Pancreas (tissue), 10 donors: Measurements from ENCODE around the gene TNFRSF12A. TPM values are rescaled to one million over a fixed set of nuclear protein-coding genes. Genes with fewer than 3 reads are reported as not detected.
"Not testable (repeated sequence)": the region's sequence is repeated elsewhere in the genome, so short reads cannot be mapped to it uniquely, and the experiment has no call there.

Experiments
- ATAC-seq, 4 donors: fragments of 200-7000 bp; cut with Tn5 transposase; one replicate each; pipeline versions ENCODE4 v1.8.0 to v1.9.1; 2020; ENCODE audit warnings: mild to moderate bottlenecking in 4 of 4, moderate library complexity in 4 of 4
- DNase-seq, 6 donors: peaks; one replicate each; pipeline ENCODE4 v3.0.0-alpha.2; 2020
- FAIRE-seq: peaks from 2 replicates; lab custom pipeline; 2012; peaks lifted over from hg19 to GRCh38; lab: Jason Lieb, UNC
- H3K27ac ChIP-seq, 4 donors: fragments of 200-600 bp; sonication (generic); 1 replicate in 3 of 4; 2 replicates in 1 of 4; pipeline versions ENCODE4 v1.5.0 to v1.8.0; 2020
- H3K27me3 ChIP-seq, 4 donors: fragments of 200-600 bp; one replicate each; pipeline ENCODE4 v1.8.0; 2021
- H3K36me3 ChIP-seq, 3 donors: fragments of 200-600 bp; sonication (generic) in 1 of 3; one replicate each; pipeline versions ENCODE4 v1.5.0 to v1.8.0; 2020 to 2021
- H3K4me1 ChIP-seq, 3 donors: fragments of 200-600 bp; one replicate each; pipeline ENCODE4 v1.8.0; 2021
- H3K4me3 ChIP-seq, 4 donors: fragments of 200-600 bp; sonication (generic) in 2 of 4; one replicate each; pipeline versions ENCODE4 v1.5.0 to v1.8.0; 2020 to 2021
- H3K9me3 ChIP-seq, 4 donors: fragments of 200-600 bp; one replicate each; pipeline ENCODE4 v1.8.0; 2021
- WGBS, 2 donors: extraction: QIAGEN DNeasy Blood & Tissue Kit; methylation state at CpG; one replicate each; pipeline ENCODE4 v1.1.7; 2013; 5-methylcytosine and 5-hydroxymethylcytosine counted together
- intact Hi-C, 3 donors: fragments of 100-400 bp; cut with DNase I; formaldehyde crosslinking; loops; one replicate each; pipeline versions ENCODE4 v1.11.1 to v1.14.2; 2022
- polyA plus RNA-seq, 2 donors: library from polyadenylated mRNA; stranded (reverse); fragments of 200-250 nt; gene quantifications; one replicate each; pipeline ENCODE4 v1.2.3, GENCODE V29; 2013
- total RNA-seq, 6 donors: library from RNA; stranded (reverse); fragmentation: NEBNext Ultra II Directional in 4 of 6; extraction: Animal tissue kit (Norgen Biotek cat#: 25700) in 4 of 6; gene quantifications; one replicate each; pipeline versions ENCODE4 v1.2.1 to v1.2.4, GENCODE V29; 2021 to 2023
- TF ChIP-seq, protein P1 (sequence below), 4 donors: fragments of 200-600 bp; sonication (generic) in 3 of 4; IDR thresholded peaks; one replicate each; pipeline versions ENCODE4 v1.5.0 to v1.8.0; 2021; ENCODE audit warnings: antibody characterized with exemption in 4 of 4
- donor health status: healthy with polysubstance abuse.
- donor health status: DM: no; HTN: no; CAD: no; lungs with moderate emphysema.
- donor health status: DM: no; HTN: no; CAD: no.
- donor health status: control.
- donor health status: control.
- donor health status: Bipolar disorder and iron deficiency.
- donor health status: DM: yes; HTN: yes; CAD: no.
- donor health status: DM: no; HTN: no; CAD: no.
- donor health status: DM: no; HTN: no; CAD: no.
- donor health status: DM: yes; HTN: yes; CAD: no.

Gene TNFRSF12A
- total and polyA plus RNA-seq, 8 donors: 26.8 to 185 (median 77.4) TPM

DNA sequence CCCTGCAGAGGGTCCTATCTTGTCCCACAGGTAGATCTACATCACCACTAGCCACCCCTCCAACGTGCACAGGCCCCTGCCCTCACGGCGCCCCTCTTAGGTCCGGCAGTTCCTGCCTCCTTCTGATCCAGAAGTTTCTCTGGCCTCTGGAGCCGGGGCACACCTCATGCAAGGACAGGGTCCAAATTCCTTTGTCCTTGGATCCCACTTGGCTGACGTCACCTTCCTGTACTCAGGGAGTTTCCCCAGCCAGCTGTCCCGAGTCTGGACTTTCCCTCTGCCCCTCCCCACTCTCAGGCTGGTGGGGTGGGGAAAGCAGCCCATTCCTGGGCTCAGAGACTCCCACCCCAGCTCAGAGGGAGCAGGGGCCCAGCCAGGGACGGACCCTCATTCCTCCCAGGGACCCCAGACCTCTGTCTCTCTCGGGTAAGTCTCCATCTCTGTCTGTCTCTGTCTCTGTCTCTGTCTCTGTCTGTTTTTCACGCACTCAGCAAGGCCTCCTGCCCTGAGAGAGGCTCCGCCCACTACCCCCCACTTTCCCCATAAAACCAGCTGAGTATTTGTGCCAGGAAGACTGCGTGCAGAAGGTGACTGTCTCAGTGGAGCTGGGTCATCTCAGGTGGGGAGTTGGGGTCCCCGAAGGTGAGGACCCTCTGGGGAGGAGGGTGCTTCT is 45.0 kb downstream of the TNFRSF12A start, which contains the start of gene IL32:
Gene IL32, plus strand, starts transcription at position 572 of the 673 bp plus-strand sequence. CDS start 172 bp downstream, outside the sequence.
- TF ChIP-seq, protein P1, sequence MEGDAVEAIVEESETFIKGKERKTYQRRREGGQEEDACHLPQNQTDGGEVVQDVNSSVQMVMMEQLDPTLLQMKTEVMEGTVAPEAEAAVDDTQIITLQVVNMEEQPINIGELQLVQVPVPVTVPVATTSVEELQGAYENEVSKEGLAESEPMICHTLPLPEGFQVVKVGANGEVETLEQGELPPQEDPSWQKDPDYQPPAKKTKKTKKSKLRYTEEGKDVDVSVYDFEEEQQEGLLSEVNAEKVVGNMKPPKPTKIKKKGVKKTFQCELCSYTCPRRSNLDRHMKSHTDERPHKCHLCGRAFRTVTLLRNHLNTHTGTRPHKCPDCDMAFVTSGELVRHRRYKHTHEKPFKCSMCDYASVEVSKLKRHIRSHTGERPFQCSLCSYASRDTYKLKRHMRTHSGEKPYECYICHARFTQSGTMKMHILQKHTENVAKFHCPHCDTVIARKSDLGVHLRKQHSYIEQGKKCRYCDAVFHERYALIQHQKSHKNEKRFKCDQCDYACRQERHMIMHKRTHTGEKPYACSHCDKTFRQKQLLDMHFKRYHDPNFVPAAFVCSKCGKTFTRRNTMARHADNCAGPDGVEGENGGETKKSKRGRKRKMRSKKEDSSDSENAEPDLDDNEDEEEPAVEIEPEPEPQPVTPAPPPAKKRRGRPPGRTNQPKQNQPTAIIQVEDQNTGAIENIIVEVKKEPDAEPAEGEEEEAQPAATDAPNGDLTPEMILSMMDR (IDR thresholded peaks at IDR 0.05): no peak
- FAIRE-seq: no peak
- intact Hi-C loops: no loop called here
- peak; percentile 84 to 91 (median 86) for ATAC-seq
- no peaks in the 10 kb centered on the region for H3K36me3 ChIP-seq
- no peaks in the 10 kb centered on the region for H3K9me3 ChIP-seq
- H3K4me3 ChIP-seq: peak within 1 kb of the TSS; percentile 19 to 76 (median 41)
- peak within 1 kb of the TSS; percentile 49 to 94 (median 80) for H3K27ac ChIP-seq
- WGBS, 2 donors: 11 to 12% methylated on average over 13 of the region's 13 CpGs
- peak; percentile 82 to 95 (median 86) for DNase-seq
- no peaks in the 10 kb centered on the region for H3K27me3 ChIP-seq
- H3K4me1 ChIP-seq: peaks cover 0 to 8% (median 4%) of the 10 kb centered on the region in 3 donors

DNA sequence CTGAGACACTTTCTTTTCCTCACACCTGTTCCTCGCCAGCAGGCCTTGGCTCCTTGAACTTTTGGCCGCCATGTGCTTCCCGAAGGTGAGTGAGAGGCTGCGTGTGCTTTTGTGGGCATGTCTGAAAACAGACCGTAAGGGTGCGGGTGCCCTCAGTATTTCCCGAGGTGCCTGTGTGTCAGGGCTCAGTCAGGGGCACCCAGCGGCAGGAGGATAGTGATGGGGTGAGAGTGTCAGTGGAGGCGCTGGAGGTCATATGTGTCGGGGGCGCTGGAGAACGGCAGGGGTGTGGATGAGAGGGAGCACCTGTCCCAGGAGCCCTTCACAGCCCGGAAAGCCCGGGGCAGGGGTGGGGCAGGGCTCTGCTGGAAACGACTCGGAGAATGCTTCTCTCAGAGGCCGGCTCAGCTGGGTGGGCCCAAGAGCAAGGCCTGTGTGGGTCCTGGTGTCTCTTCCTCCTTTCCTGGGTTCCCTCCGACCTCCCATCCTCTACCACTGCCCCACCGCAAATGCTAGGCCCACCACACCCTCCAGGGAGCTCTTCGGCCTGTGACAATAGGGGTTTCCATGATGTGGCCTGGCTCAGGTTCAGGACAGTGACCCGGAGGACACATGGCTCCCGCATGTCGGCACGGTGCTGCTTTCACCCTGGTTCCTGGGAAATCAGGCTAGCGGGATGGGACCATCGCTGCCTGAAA is 45.7 kb downstream of the TNFRSF12A start:
- Histone ChIP-seq H3K36me3 (no peaks in the 10 kb centered on the region), H3K27me3 (no peaks in the 10 kb centered on the region), H3K4me3 (peak overlapping the region; percentile 19 to 76 (median 41)), H3K9me3 (no peaks in the 10 kb centered on the region), H3K27ac (peak overlapping the region; percentile 49 to 94 (median 80)), H3K4me1 (peaks cover 0 to 8% (median 4%) of the 10 kb centered on the region in 3 donors)
- TF ChIP-seq, protein P1 (IDR thresholded peaks at IDR 0.05): no peak
- intact Hi-C loops: no loop called here
- WGBS, 2 donors: 24 to 31% methylated on average over 25 to 26 of the region's 26 CpGs
- peak in 3 of 4 donors; percentile 6 to 38 (median 14) for ATAC-seq
- FAIRE-seq: no peak
- DNase-seq: peak in 2 of 6 donors; percentile 64 to 70

DNA sequence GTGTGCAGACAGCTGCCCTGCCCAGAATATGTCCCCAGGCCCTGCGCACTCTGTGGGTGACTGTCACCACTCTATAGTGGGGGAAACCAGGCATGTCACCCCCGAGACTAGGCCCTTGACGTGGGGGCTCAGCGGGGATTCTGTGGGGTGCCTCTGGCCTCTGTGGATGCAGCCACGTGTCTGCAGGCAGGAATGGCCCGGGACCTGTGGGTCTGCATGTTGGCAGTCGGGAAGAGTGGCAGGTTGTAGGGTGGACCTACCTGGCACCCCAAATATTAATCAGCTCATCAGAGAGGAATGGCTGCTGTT is 46.2 kb downstream of the TNFRSF12A start:
- intact Hi-C loops: no loop called here
- peaks cover 0 to 8% (median 4%) of the 10 kb centered on the region in 3 donors for H3K4me1 ChIP-seq
- 40 to 51% methylated on average over 7 of the region's 7 CpGs for WGBS, 2 donors
- TF ChIP-seq, protein P1 (IDR thresholded peaks at IDR 0.05): no peak
- FAIRE-seq (no peak), DNase-seq (peak in 2 of 6 donors; percentile 64 to 65), ATAC-seq (peak in 1 of 4 donors; percentile 0)
- H3K27ac ChIP-seq: peak overlapping the region in 3 of 4 donors; percentile 49 to 94 (median 91)
- H3K4me3 ChIP-seq: peak overlapping the region; percentile 19 to 76 (median 41)
- no peaks in the 10 kb centered on the region for H3K36me3 ChIP-seq
- no peaks in the 10 kb centered on the region for H3K9me3 ChIP-seq
- no peaks in the 10 kb centered on the region for H3K27me3 ChIP-seq

DNA sequence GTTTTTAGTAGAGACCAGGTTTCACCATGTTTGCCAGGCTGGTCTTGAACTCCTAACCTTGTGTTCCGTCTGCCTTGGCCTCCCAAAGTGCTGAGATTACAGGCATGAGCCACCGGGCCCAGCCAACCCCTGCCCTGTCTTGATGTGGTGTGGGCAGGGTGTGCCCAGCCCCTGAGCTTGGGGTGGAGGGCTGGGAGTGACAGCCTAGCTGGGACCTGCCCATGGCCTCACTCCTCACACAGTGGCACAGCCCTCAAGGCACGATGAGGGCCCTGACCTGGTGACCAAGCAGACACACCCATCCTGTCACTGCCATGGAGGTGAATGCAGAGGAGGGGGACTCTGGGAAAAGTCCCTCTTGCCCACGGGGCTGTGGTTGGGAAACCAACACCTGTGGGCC is 48.3 kb downstream of the TNFRSF12A start:
- Histone ChIP-seq H3K4me3 (peak overlapping the region in 2 of 4 donors; percentile 47 to 76), H3K27ac (peak overlapping the region in 2 of 4 donors; percentile 31 to 94), H3K9me3 (no peaks in the 10 kb centered on the region), H3K4me1 (peaks cover 0 to 8% (median 4%) of the 10 kb centered on the region in 3 donors), H3K36me3 (no peaks in the 10 kb centered on the region), H3K27me3 (no peaks in the 10 kb centered on the region)
- DNase-seq (peak in 1 of 6 donors; percentile 50), ATAC-seq (no peak), FAIRE-seq (no peak)
- WGBS, 2 donors: 30 to 37% methylated on average over 4 of the region's 4 CpGs
- intact Hi-C loops: no loop called here
- TF ChIP-seq, protein P1 (IDR thresholded peaks at IDR 0.05): no peak

DNA sequence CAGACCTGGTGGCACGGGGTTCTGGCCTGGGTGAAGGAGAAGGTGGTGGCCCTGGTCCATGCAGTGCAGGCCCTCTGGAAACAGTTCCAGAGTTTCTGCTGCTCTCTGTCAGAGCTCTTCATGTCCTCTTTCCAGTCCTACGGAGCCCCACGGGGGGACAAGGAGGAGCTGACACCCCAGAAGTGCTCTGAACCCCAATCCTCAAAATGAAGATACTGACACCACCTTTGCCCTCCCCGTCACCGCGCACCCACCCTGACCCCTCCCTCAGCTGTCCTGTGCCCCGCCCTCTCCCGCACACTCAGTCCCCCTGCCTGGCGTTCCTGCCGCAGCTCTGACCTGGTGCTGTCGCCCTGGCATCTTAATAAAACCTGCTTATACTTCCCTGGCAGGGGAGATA is 49.0 kb downstream of the TNFRSF12A start:
- FAIRE-seq, H3K36me3 ChIP-seq, ATAC-seq, intact Hi-C loops, H3K27ac ChIP-seq, H3K9me3 ChIP-seq, H3K27me3 ChIP-seq, H3K4me3 ChIP-seq, H3K4me1 ChIP-seq: not testable (repeated sequence)
- 92% methylated on average over 10 of the region's 11 CpGs for WGBS, 2 donors
- peak in 1 of 6 donors; percentile 33 for DNase-seq
